Measurements from ENCODE around the gene CCDC9B.

GRCh38 chr15:40347559-40348473 is 7.1 kb upstream of the CCDC9B start:
- TF ChIP-seq CTCF (IDR thresholded peaks at IDR 0.05) (no peak), POLR2A (IDR thresholded peaks at IDR 0.05) (no peak)

All from uterus (tissue), 2 donors.